Measurements from ENCODE around the gene AK1.

Gene AK1

DNA sequence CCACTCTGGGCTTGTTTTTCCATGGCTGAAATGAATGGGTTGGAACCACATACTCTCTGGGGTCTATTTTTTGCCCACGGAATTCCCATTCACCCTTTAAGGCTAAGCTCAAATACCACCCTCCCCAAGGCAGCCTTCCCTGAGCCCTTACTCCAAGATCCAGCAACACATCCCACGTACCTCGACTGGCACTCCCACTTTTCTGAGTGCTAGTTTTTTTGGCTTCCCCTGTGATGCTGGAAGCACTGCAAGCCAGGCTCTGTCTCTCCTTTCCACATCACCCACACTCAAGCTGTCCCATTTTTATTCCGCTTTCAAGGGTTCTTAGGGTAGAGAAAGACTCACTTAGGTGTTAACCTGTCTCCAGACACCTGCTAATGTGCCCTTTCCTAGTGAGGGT lies 15.9 kb upstream of the AK1 start:
- peaks cover 7% of the 10 kb centered on the region for H3K4me1 ChIP-seq (ENCODE audit: insufficient read depth, low read length, poor library complexity, severe bottlenecking)
- no peak overlapping the region for H3K4me3 ChIP-seq (ENCODE audit: low read length, poor library complexity, severe bottlenecking)
- peaks cover 6% of the 10 kb centered on the region; the same call in 1 of the 2 replicates for H3K9me3 ChIP-seq (ENCODE audit: insufficient read depth, low read depth, low read length)
- no peak overlapping the region for H3K4me2 ChIP-seq (ENCODE audit: low read depth, low read length, poor library complexity, severe bottlenecking)
- peaks cover 1% of the 10 kb centered on the region; the same call in 1 of the 2 replicates for H3K79me2 ChIP-seq (ENCODE audit: insufficient read depth, low read length)
- H4K20me1 ChIP-seq (ENCODE audit: insufficient read depth, low read length, poor library complexity, severe bottlenecking) = peaks cover 8% of the 10 kb centered on the region
- no peak for TF ChIP-seq EZH2phosphoT487 (IDR thresholded peaks at IDR 0.05; ENCODE audit: borderline replicate concordance)
- TF ChIP-seq, protein P1, sequence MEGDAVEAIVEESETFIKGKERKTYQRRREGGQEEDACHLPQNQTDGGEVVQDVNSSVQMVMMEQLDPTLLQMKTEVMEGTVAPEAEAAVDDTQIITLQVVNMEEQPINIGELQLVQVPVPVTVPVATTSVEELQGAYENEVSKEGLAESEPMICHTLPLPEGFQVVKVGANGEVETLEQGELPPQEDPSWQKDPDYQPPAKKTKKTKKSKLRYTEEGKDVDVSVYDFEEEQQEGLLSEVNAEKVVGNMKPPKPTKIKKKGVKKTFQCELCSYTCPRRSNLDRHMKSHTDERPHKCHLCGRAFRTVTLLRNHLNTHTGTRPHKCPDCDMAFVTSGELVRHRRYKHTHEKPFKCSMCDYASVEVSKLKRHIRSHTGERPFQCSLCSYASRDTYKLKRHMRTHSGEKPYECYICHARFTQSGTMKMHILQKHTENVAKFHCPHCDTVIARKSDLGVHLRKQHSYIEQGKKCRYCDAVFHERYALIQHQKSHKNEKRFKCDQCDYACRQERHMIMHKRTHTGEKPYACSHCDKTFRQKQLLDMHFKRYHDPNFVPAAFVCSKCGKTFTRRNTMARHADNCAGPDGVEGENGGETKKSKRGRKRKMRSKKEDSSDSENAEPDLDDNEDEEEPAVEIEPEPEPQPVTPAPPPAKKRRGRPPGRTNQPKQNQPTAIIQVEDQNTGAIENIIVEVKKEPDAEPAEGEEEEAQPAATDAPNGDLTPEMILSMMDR (conservative IDR thresholded peaks at IDR 0.05; ENCODE audit: low read length) = no peak
- no peaks in the 10 kb centered on the region for H3K27me3 ChIP-seq (ENCODE audit: insufficient read depth, low read length, poor library complexity, severe bottlenecking)
- H3K36me3 ChIP-seq (ENCODE audit: insufficient read depth, low read length) = peaks cover 49% of the 10 kb centered on the region; the same call in 1 of the 2 replicates
- no peak overlapping the region for H3K9ac ChIP-seq (ENCODE audit: low read depth, low read length, poor library complexity, severe bottlenecking)
- H2AFZ ChIP-seq (ENCODE audit: low read length) = no peak overlapping the region
- H3K9me2 ChIP-seq (replicated peaks; ENCODE audit: low read depth, low read length) = no peaks in the 10 kb centered on the region
- no peaks in the 10 kb centered on the region for H3F3A ChIP-seq (ENCODE audit: low read depth)

DNA sequence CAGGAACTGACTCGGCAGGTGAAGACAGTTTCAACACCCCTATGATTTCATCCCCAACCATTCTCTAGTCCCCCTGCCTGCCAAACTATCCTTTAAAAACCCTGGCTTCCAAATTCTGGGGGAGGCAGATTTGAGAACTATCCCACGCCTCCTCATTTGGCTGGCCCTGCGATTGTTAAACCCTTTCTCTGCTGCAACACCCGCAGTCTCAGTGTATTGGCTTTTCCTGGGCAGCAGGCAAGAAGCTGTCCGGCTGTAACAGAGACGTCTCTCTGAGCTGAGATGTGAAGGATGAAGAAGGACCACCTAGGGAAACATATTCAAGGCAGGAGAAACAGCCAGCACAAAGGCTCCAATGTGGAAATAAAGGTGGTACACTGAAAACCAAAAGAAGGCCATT lies 15.4 kb upstream of the AK1 start:
- no peak overlapping the region for H3K9ac ChIP-seq (ENCODE audit: low read depth, low read length, poor library complexity, severe bottlenecking)
- no peaks in the 10 kb centered on the region for H3K79me2 ChIP-seq (ENCODE audit: insufficient read depth, low read length)
- H3K4me2 ChIP-seq (ENCODE audit: low read depth, low read length, poor library complexity, severe bottlenecking) = no peak overlapping the region
- peaks cover 49% of the 10 kb centered on the region; the same call in 1 of the 2 replicates for H3K36me3 ChIP-seq (ENCODE audit: insufficient read depth, low read length)
- TF ChIP-seq, protein P1 (conservative IDR thresholded peaks at IDR 0.05; ENCODE audit: low read length) = no peak
- no peak for TF ChIP-seq EZH2phosphoT487 (IDR thresholded peaks at IDR 0.05; ENCODE audit: borderline replicate concordance)
- H3K4me1 ChIP-seq (ENCODE audit: insufficient read depth, low read length, poor library complexity, severe bottlenecking) = peaks cover 7% of the 10 kb centered on the region
- no peaks in the 10 kb centered on the region for H3K9me2 ChIP-seq (replicated peaks; ENCODE audit: low read depth, low read length)
- H4K20me1 ChIP-seq (ENCODE audit: insufficient read depth, low read length, poor library complexity, severe bottlenecking) = peaks cover 6% of the 10 kb centered on the region
- no peaks in the 10 kb centered on the region for H3F3A ChIP-seq (ENCODE audit: low read depth)
- H3K9me3 ChIP-seq (ENCODE audit: insufficient read depth, low read depth, low read length) = peaks cover 6% of the 10 kb centered on the region; the same call in 1 of the 2 replicates
- H2AFZ ChIP-seq (ENCODE audit: low read length) = no peak overlapping the region
- no peaks in the 10 kb centered on the region for H3K27me3 ChIP-seq (ENCODE audit: insufficient read depth, low read length, poor library complexity, severe bottlenecking)
- no peak overlapping the region for H3K4me3 ChIP-seq (ENCODE audit: low read length, poor library complexity, severe bottlenecking)

DNA sequence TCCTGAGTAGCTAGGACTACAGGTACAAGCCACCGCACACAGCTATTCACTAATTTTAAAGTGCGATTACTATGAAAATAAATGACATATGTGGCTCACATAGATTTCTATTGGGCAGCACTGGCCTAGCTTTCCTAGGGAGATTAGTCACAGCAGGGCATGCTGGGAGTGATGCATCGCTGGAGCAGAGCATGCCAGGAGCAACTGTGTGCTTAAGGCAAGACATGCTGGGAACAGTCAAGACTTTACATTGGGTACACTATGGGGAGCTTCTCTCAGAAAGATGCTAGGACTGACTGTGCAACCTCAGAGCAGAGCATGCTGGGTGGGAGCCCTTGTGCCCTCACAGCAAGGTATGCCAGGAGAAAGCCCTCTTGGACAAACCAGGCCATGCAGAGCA lies 12.6 kb upstream of the AK1 start:
- Histone ChIP-seq H3K9me3 (ENCODE audit: insufficient read depth, low read depth, low read length) (peaks cover 6% of the 10 kb centered on the region; the same call in 1 of the 2 replicates), H2AFZ (ENCODE audit: low read length) (no peak overlapping the region), H3K4me3 (ENCODE audit: low read length, poor library complexity, severe bottlenecking) (no peak overlapping the region), H3K4me2 (ENCODE audit: low read depth, low read length, poor library complexity, severe bottlenecking) (no peak overlapping the region), H3K4me1 (ENCODE audit: insufficient read depth, low read length, poor library complexity, severe bottlenecking) (peaks cover 14% of the 10 kb centered on the region), H3F3A (ENCODE audit: low read depth) (no peaks in the 10 kb centered on the region), H3K9me2 (replicated peaks; ENCODE audit: low read depth, low read length) (no peaks in the 10 kb centered on the region), H3K79me2 (ENCODE audit: insufficient read depth, low read length) (no peaks in the 10 kb centered on the region), H3K9ac (ENCODE audit: low read depth, low read length, poor library complexity, severe bottlenecking) (no peak overlapping the region), H4K20me1 (ENCODE audit: insufficient read depth, low read length, poor library complexity, severe bottlenecking) (no peaks in the 10 kb centered on the region), H3K27me3 (ENCODE audit: insufficient read depth, low read length, poor library complexity, severe bottlenecking) (no peaks in the 10 kb centered on the region), H3K36me3 (ENCODE audit: insufficient read depth, low read length) (peaks cover 42% of the 10 kb centered on the region; the same call in 1 of the 2 replicates)
- TF ChIP-seq, protein P1 (conservative IDR thresholded peaks at IDR 0.05; ENCODE audit: low read length) = no peak
- no peak for TF ChIP-seq EZH2phosphoT487 (IDR thresholded peaks at IDR 0.05; ENCODE audit: borderline replicate concordance)

Data from Loucy (cell line).